GM18498 (cell line): ENCODE data around the gene NPNT.
A peak's percentile ranks its signal among the peaks of the same experiment; 100 is the strongest.
"Not testable (repeated sequence)": the region's sequence is repeated elsewhere in the genome, so short reads cannot be mapped to it uniquely, and the experiment has no call there.

Experiments used
- ATAC-seq: cut with Tn5 transposase; IDR thresholded peaks from one replicate; pipeline ENCODE4 v1.9.1; 2021; ENCODE audit warnings: mild to moderate bottlenecking, moderate library complexity; ENCODE audit not compliant: unreplicated experiment

NPNT gene, protein sequence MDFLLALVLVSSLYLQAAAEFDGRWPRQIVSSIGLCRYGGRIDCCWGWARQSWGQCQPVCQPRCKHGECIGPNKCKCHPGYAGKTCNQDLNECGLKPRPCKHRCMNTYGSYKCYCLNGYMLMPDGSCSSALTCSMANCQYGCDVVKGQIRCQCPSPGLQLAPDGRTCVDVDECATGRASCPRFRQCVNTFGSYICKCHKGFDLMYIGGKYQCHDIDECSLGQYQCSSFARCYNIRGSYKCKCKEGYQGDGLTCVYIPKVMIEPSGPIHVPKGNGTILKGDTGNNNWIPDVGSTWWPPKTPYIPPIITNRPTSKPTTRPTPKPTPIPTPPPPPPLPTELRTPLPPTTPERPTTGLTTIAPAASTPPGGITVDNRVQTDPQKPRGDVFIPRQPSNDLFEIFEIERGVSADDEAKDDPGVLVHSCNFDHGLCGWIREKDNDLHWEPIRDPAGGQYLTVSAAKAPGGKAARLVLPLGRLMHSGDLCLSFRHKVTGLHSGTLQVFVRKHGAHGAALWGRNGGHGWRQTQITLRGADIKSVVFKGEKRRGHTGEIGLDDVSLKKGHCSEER

DNA sequence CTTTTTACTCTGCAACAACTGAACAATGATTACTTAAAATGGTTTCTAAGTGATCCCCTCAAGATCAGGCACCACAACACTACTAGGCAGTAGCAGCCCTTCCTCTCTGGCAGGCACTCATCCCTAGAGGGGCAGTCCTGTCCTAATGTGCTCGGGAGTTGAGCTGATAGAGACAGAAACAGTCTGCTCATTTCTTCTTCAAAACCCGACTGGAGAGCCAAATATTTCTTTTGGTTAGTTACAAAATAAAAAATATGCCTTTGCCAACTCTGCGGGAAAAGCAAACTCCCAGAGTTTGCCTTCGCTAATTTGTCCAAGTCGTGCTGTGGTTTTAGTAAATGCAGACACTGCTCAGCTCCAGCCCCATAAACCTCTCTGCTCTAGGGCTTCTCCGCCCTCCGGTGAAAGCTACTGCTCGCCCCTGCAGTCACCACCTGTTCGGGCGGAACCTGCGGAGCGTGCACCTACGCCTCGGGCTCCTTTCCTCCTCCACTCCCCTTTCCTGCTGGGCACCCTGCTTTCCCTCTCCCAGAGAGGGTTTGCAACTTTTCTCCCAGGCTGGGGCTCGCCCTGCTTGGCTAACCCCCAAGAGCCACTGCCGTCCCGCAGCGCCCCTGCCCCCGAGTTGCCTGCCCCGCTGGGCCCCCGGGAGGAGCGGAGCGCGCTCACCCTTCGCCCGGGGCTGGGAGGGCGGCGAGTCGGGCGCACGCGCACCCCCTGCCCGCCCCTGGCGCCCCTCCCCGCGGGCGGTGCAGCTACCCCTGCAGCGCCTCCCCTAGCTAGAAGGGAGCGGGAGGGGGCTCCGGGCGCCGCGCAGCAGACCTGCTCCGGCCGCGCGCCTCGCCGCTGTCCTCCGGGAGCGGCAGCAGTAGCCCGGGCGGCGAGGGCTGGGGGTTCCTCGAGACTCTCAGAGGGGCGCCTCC is at the start of gene NPNT:
Gene NPNT (plus strand): TSS at position 812 of the 923 bp plus-strand sequence. CDS start 182 bp downstream, outside the sequence.
- peak; percentile 44 for ATAC-seq

DNA sequence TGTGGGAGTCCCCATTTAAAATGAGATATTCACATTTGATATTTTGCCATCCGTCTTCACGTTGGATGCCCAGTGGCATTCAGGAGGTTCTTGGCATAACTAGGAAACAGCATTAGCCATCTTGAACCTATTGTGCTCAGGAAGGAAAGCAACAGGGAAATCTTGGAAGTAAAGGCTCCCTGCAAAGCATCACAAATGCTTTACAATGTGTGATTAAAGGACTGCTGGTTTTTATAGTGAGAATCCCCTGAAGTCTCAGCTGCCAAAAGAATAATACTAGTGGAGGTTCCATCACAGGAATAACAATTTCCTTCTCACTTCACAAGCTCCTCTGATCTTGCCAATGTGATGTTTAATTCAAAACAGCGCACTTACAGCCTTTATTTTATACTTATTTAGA is 49.7 kb upstream of the NPNT start:
- no peak for ATAC-seq

DNA sequence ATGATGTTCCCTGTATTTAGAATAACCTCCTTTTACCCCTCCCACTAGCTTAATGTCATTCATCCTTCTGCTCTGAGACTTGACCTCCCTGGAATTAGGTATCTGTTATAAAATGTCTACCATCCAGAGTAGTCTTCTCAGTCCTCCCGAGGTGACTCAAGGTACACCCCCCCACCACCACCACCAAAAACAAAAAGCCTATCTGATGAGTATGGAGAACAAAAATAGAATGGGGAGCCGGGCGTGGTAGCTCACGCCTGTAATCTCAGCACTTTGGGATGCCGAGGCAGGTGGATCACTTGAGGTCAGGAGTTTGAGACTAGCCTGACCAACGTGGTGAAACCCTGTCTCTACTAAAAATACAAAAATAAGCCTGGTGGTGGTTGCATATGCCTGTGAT is 46.9 kb upstream of the NPNT start:
- ATAC-seq: not testable (repeated sequence)

DNA sequence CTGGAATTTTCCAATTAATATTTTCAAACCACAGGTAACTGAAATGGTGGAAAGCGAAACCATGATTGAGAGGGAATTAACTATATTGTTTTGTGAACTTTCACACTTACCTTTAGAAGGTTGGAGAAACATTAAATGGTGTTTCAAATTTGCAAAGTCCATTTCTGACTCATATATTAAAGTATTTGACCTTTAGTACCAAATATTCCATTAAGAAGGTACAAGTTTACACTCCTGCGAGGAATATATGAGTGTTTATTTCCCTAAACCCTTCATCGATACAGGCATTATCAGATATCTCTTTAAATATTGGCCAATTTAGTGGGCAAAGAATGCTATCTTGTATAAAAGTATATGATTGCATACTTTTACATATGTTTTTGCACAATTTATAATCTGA is 44.1 kb upstream of the NPNT start:
- no peak for ATAC-seq

DNA sequence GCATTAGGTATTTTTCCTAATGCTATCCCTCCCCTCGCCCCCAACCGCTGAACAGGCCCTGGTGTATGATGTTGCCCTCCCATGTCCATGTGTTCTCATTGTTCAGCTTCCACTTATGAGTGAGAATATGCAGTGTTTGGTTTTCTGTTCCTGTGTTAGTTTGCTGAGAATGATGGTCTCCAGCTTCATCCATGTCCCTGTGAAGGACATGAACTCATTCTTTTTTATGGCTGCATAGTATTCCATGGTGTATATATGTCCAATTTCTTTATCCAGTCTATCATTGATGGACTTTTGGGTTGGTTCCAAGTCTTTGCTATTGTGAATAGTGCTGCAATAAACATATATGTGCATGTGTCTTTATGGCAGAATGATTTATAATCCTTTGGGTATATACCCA is 43.0 kb upstream of the NPNT start:
- ATAC-seq: not testable (repeated sequence)

DNA sequence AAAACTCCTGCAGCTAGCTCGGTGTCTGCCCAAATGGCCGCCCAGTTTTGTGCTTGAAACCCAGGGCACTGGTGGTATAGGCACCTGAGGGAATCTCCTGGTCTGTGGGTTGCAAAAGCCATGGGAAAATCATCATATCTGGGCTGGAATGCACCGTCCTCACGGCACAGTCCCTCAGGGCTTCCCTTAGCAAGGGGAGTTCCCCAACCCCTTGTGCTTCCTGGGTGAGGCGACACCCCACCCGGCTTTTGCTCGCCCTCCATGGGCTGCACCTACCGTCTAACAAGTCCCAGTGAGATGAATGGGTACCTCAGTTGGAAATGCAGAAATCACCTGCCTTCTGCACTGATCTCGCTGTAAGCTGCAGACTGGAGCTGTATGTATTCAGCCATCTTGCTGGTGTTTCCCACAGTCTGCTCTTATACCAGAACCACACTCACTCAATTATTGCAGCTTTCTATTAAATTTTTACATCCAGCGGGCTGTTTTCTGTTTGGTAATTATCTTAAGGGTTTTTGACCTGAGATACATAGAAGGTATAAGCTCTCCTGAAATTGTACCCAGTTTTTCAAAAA is 36.7 kb upstream of the NPNT start:
- no peak for ATAC-seq

DNA sequence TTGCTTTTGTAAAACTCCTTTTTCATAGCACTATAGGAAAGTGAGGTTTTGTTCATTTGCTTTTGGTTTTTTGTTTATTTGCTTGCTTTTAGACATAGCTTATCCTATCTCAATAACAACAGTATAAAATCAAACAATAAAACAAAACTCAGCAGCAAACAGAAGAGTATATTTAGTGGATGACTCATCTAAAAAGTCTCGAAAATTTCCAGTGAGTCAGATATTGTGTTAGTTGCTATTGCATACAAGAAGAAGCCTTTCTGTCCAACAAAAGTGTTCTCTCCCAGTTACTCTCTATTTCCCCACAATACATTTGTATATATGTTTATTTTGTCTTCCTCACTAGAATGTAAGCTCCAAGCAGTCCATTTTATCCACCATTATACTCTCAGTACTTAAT is 36.0 kb upstream of the NPNT start:
- no peak for ATAC-seq

DNA sequence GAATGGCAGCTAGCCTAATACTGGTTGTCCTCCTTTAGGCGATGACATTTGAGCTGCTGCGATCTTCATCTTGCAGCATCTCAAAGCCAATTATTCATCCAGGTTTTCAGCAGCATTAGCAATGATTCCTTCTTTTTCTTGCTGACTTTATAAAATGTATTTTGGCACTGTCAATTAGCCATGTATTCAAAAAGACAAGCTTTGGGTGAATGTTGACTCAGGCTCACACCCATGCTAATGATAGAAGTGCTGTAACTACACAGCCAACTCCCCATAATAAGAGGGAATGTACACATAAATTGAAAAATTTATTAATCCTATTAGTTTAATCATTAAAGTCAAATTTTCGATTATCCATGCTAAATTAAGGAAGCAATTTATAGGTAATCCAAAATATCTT is 24.3 kb upstream of the NPNT start:
- no peak for ATAC-seq

DNA sequence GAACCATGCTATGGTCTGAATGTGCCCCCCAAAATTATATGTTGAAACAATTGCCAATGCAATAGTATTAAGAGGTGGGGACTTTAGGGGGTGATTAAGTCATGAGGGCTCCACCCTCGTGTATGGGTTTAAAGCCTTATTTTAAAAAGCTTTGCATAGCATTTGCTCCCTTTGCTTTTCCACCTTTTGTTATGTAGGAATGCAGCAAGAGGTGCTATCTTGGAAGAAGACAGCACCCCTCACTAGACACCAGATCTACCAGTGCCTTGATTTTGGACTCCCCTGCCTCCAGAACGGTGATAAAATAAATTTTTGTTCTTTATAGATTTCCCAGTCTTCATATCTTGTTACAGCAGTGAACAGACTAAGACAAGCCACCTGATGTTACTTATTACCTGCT is 23.3 kb upstream of the NPNT start:
- no peak for ATAC-seq

DNA sequence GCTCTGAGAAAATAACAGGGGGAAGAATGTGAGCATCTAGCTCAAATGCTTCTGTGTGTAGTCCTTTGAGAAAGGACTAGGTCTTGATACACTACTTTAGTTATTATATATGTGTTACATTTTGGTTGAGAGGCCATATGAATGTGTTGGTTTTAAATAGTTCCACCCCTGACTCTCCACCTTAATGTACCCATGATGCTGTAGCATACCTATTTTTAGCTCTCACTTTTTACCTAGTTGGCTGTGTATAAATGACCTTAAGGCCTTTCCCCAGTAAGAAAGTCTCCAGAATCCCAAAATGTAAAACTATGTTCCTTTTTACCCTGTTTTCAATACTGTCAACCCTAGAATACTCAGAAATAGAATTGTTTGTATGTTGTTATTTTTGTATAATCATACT is 20.0 kb upstream of the NPNT start:
- no peak for ATAC-seq

DNA sequence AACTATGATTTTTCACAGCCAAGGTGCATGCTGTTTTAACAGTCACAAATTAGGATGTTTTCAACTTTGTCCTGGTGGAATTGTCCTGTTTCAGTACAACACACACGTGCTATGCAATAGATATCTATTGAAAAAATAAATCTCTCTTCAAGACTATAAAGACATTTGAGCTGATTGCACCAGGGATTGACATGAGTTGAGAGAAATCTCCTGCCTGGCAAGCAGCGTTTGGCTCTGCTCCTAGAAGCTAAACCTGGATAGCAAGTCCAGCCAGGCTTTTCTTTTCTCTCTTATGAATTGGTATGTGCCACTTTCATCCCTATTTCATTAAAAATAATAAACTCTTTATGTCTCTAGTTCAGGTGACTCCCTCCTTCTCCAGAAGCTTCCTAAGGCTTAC is 16.6 kb upstream of the NPNT start:
- no peak for ATAC-seq

DNA sequence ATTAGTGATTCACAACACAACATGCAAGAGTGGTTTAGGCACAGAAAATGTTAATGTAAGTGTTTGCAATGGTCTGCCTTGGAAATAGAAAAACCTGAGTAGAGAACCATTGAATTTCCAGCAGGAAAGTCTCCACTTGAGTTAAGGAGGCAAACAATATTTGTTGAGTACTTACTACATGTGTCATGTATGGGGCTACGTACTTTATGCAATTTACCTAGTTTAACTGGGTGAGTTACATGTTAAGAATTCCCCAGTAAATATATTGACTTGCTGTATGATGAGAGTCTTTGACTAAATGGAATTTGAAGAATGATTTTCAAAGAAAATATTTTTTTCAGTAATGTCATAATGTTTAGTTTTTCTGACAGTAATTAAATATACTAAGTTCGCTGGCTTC is 7.8 kb upstream of the NPNT start:
- no peak for ATAC-seq

DNA sequence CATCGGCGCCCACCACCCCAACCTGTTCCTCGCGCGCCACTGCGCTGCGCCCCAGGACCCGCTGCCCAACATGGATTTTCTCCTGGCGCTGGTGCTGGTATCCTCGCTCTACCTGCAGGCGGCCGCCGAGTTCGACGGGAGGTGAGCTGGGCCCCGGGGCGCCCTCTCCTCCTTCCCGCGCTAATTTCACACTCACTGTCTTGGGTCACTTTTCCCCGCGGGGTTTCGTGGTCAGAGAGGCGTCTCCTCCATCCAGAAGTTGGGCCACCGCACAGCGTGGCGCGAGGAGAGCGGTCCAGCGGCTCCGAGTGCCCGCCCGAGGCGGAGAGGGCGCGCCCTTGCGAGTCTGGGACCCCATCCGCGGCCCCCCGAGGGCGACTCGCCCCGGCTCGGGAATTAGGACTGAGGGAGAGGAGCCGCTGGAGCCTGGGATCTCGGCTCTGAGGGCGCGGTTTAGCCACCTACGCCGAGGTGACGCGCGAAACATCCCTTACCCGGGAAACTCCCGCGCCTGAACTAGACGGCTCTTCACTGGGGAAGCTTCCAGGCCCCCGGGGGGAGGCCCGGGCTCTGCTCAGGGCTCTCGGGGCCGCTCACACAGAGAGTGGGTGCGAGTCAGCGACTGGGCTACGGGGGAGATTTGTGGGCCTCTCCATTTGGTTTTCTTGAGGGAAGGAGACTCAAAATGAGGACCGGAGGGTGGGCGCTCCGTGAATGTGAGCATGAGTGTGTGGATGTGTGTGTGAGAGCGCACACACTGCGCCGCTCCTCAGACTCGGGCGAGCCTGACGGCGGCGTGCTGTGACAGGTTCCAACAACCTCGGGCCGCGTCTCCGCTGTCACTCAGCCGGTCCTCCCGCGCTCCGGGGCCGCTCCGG is 551 bp downstream of the NPNT start:
- peak; percentile 47 for ATAC-seq

DNA sequence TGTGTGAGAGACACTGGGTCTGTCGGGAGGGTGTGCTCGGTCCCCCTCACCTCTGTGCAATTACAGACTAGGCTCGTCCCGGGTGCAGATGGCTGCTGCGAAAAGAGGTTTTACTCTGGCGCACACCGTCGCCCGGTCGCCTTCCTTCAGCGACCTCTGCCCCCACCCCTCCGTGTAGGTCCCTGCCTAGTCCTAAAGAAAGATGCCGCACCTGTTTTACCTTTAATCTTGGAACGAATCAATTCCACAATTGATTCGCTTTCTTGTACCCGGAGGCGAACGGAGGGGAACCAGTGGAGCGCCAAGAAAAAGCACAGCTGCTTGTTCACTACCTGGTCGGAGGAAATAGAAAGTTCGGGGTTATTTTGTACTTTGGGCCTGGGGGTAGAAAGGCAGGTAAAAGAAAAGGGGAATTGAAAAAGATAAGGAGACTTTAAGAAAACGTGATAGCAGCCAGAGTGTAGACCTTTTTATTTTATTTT is 1.2 kb downstream of the NPNT start:
- ATAC-seq: peak; percentile 12

DNA sequence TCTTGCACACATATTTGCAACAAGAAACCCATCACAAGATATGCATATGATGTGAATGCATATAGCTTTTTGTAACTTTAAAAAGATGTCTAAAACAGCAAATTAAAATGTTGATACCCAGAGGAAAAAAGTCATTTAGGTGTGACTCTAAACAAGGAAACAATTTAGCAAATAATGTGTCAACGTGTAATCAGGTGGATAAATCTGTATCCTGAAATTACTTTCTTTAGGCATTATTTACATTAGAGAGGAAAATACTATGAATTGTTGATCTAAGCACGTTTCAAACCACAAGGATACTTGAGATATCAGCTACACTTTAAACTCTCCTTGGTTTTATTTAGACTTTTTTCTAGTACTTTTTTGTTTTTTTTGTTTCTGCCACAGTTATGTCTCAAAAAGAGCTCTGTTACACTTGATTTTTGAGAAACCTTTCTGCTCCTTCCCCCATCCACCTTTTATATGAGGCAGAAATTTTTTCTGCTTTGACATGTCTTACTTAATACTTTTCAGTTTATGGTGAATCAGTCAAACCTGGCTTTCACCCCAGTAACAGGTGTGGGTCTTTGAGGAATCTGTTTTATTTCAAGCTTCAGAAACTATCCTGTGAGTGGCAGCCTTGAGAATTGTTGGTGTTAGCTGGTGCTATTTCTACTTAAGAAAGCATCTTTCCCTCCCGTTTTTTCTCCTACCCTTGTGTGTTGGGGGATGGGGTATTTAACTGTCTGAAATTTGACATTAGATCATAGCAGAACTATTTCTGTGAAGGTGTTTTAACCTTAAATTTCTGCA is 1.9 kb downstream of the NPNT start:
- no peak for ATAC-seq

DNA sequence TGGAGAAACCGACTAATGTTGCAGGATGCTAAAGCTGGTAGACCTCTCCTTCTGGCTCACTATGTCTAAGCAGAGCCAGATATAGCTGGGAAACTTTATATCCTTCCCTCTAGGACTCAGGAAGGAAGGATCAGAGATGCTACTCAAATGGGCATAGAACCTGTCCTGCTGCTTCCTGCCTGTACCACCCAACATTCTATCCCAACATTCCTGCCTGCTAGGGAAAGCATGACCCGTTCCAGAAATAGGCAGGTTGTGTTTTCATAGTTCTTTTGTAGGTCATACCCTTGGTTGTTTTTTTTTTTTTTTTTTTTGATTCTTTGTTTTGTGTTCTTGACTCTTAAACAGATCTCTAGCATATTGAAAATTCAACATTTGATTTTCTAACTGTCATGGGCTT is 5.3 kb downstream of the NPNT start:
- no peak for ATAC-seq

DNA sequence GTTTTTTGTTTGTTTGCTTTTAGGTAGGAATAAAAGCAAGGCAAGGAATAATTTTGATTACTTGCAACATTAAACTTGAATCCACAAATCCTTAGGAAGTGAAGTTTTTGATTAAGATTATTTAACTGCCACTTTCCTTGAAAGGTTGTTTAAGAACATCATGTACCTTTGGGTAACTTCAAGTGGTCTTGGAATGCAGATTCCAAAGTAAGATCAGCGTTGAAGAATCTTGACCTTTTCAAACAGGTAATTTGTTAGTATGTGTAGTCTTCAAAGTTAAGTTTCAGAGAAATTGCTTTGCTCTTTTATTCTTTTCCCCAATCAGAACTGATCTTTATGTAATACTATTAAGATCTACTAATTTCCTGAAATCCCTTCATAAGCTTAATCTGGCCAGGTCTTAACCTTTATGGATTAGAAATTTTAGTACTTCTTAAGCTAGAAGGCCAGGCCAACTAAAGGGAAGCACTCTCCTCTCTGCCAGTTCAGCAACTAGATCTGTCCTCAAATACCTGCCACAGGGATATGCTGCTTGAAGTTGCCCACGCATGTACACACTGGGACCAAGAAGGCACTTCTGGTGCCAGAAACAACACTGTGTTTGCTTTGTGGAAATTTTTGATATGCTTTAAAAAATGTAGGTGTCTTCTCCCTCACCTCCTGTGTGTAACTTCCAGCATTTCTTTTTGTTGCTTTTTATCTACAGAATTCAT is 7.4 kb downstream of the NPNT start:
- no peak for ATAC-seq

DNA sequence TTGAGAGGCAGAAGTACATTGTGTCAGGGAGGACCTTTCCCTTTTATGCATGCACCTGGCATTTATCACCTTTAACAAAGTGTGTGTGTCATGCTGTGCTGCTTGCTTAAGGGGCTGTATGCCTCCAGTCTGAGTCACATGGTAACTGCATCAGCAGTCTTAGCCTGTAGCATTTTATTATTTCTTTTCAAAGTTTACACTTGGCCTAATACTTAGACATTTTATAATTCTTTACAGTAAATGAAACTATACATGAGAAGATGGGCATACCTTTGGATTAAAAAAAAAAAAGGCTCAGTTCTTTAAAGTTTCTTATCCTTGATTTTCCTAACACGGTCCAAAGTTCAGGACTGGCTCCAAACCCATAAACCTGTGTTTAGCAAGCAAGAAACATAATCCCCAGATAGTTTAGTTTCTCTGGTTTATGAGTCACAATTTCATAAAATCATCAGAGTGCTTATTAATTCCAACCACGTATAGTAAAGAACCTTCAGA is 14.6 kb downstream of the NPNT start:
- ATAC-seq: no peak

DNA sequence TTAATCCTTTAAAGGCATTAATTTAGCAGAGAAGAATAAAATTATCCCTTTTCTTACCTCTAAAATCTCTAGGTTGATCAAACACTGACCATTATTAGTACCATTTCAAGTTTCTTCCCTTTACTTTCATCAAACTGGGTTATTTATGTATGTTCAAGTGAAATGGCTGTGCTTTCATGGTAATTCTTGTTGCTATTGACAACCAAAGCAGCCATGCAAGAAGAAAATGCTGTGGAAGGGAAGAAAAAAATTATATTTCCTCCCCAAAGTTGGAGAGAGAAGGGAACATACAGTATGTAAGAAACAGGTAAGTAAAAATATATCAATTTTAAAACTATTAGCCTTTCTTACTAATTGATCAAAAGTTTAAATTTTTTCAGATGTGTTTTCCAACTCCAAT is 16.2 kb downstream of the NPNT start:
- no peak for ATAC-seq
